GM12878 (cell line): Measurements from ENCODE around the gene TRPC6. TPM values are rescaled to one million over a fixed set of nuclear protein-coding genes. Genes with fewer than 3 reads are reported as not detected.

Experiments used
- ATAC-seq: fragments of 200-7000 bp; cut with Tn5 transposase; 3 replicates; pipeline ENCODE4 v1.9.1; 2020; ENCODE audit warnings: mild to moderate bottlenecking, moderate library complexity
- BruUV-seq: library from RNA; stranded (reverse); fragments of 400-500 nt; replicated peaks from 2 replicates; lab custom pipeline; 2021; lab: Mats Ljungman, UMichigan
- CTCF ChIA-PET: fragments of 300-600 bp; sonication (Branson Sonifier 250); formaldehyde crosslinking; extraction: SDS; loops from one replicate; lab custom pipeline; 2021; ENCODE audit warnings: inconsistent platforms; lab: Yijun Ruan, JAX
- POLR2A ChIA-PET: fragments of 350-600 bp; formaldehyde crosslinking; extraction: SDS; loops from one replicate; lab custom pipeline; 2021; ENCODE audit warnings: inconsistent platforms; lab: Charles Lee
- RAD21 ChIA-PET: fragments of 300-600 bp; sonication (Branson Sonifier 250); formaldehyde crosslinking; loops from one replicate; lab custom pipeline; 2023; ENCODE audit warnings: antibody characterized with exemption; ENCODE audit not compliant: unreplicated experiment; lab: Charles Lee
- SMC1A ChIA-PET: fragments of 300-600 bp; sonication (Branson Sonifier 250); formaldehyde crosslinking; loops from one replicate; lab custom pipeline; 2023; ENCODE audit not compliant: unreplicated experiment, uncharacterized antibody; lab: Charles Lee
- DNase-seq: peaks from one replicate; pipeline ENCODE4 v3.0.0-alpha.2; 2011; ENCODE audit warnings: low read depth, low spot score
- FAIRE-seq: peaks from 3 replicates; lab custom pipeline; 2011; peaks lifted over from hg19 to GRCh38; lab: Jason Lieb, UNC
- H2AFZ ChIP-seq: 2 replicates; pipeline ENCODE4 v1.6.0; 2011; ENCODE audit warnings: low read depth, low read length, control low read depth; ENCODE audit not compliant: control insufficient read depth
- H3K27ac ChIP-seq: 2 replicates; pipeline ENCODE4 v1.5.1; 2011; ENCODE audit warnings: control low read depth; ENCODE audit not compliant: control insufficient read depth, insufficient read depth
- H3K27me3 ChIP-seq, 2 experiments: replicated peaks in 1 of 2; 2 replicates each; pipeline versions ENCODE4 v1.6.0 to v1.6.1; 2011; ENCODE audit warnings: low read length in 1 of 2; ENCODE audit not compliant: control insufficient read depth in 2 of 2, insufficient read depth in 2 of 2
- H3K36me3 ChIP-seq, 2 experiments: 2 replicates each; pipeline ENCODE4 v1.5.1; 2011; ENCODE audit warnings: low read length in 1 of 2; ENCODE audit not compliant: control insufficient read depth in 2 of 2, insufficient read depth in 2 of 2
- H3K4me1 ChIP-seq: 2 replicates; pipeline ENCODE4 v1.6.1; 2011; ENCODE audit warnings: mild to moderate bottlenecking, low read length, moderate library complexity, mixed read lengths; ENCODE audit not compliant: control insufficient read depth, insufficient read depth
- H3K4me2 ChIP-seq: 2 replicates; pipeline ENCODE4 v1.6.0; 2011; ENCODE audit warnings: control low read depth; ENCODE audit not compliant: control insufficient read depth, insufficient read depth
- H3K4me3 ChIP-seq: fragments of 200-600 bp; sonication (generic); 2 replicates; pipeline ENCODE4 v1.5.1; 2016
- H3K79me2 ChIP-seq: 2 replicates; pipeline ENCODE4 v1.6.0; 2011; ENCODE audit warnings: low read length; ENCODE audit not compliant: control insufficient read depth, insufficient read depth
- H3K9ac ChIP-seq: 2 replicates; pipeline ENCODE4 v1.8.0; 2011; ENCODE audit warnings: low read length, control low read depth, mixed read lengths; ENCODE audit not compliant: control insufficient read depth, insufficient read depth
- H3K9me3 ChIP-seq: replicated peaks from 3 replicates; pipeline ENCODE4 v1.5.1; 2011; ENCODE audit warnings: mild to moderate bottlenecking, low read length; ENCODE audit not compliant: control insufficient read depth, insufficient read depth
- H4K20me1 ChIP-seq: 2 replicates; pipeline ENCODE4 v1.6.0; 2011; ENCODE audit not compliant: control insufficient read depth, insufficient read depth
- CBX5 ChIP-seq: sonication (generic); IDR thresholded peaks from 2 replicates; pipeline ENCODE4 v1.6.1; 2016; ENCODE audit warnings: low read depth, moderate library complexity, mild to moderate bottlenecking, inconsistent platforms
- E2F8 ChIP-seq: fragments of 450-650 bp; IDR thresholded peaks from 2 replicates; pipeline ENCODE4 v1.6.1; 2018; ENCODE audit warnings: mild to moderate bottlenecking, low read depth, moderate library complexity; ENCODE audit not compliant: partially characterized antibody
- LARP7 ChIP-seq: fragments of 450-650 bp; IDR thresholded peaks from 2 replicates; pipeline ENCODE4 v1.6.1; 2017; ENCODE audit warnings: mild to moderate bottlenecking
- PAX8 ChIP-seq: fragments of 450-650 bp; IDR thresholded peaks from 2 replicates; pipeline ENCODE4 v1.6.1; 2017; ENCODE audit warnings: mild to moderate bottlenecking, moderate library complexity
- POU2F2 ChIP-seq: IDR thresholded peaks from 3 replicates; pipeline ENCODE4 v1.6.1; 2011; ENCODE audit warnings: low read depth, mild to moderate bottlenecking, low read length, borderline replicate concordance
- PRDM15 ChIP-seq: fragments of 450-650 bp; formaldehyde crosslinking; IDR thresholded peaks from 2 replicates; pipeline ENCODE4 v1.4.0; 2020; ENCODE audit warnings: mild to moderate bottlenecking, moderate library complexity
- SREBF1 ChIP-seq: IDR thresholded peaks from 2 replicates; pipeline ENCODE4 v1.6.1; 2012; ENCODE audit warnings: mild to moderate bottlenecking, low read length
- STAT3 ChIP-seq: IDR thresholded peaks from 2 replicates; pipeline ENCODE4 v1.6.1; 2011; ENCODE audit warnings: low read depth, low read length, improper control_type of control experiment
- TCF3 ChIP-seq: IDR thresholded peaks from 2 replicates; pipeline ENCODE4 v1.6.1; 2012; ENCODE audit warnings: low read depth, mild to moderate bottlenecking, low read length, borderline replicate concordance; ENCODE audit not compliant: insufficient read depth
- USF2 ChIP-seq: IDR thresholded peaks from 2 replicates; pipeline ENCODE4 v1.6.1; 2011; ENCODE audit warnings: low read depth, low read length, improper control_type of control experiment, borderline replicate concordance
- ZBTB40 ChIP-seq: fragments of 450-650 bp; IDR thresholded peaks from 2 replicates; pipeline ENCODE4 v1.6.1; 2016; ENCODE audit warnings: mild to moderate bottlenecking, moderate library complexity, borderline replicate concordance
- ZNF274 ChIP-seq: IDR thresholded peaks from one replicate; pipeline ENCODE4 v1.8.0; 2011; ENCODE audit not compliant: insufficient read length, insufficient read depth
- WGBS: methylation state at CpG from one replicate; pipeline ENCODE4 v1.1.6; 2016; ENCODE audit warnings: low lambda C conversion rate; ENCODE audit not compliant: insufficient replicate concordance, insufficient coverage; ENCODE audit errors: missing lambda C conversion rate; 5-methylcytosine and 5-hydroxymethylcytosine counted together
- in situ Hi-C: fragments of 300-500 bp; cut with MboI; formaldehyde crosslinking; loops from 9 replicates; pipeline ENCODE4 v1.14.3; 2018; ENCODE audit warnings: mixed read lengths
- intact Hi-C: fragments of 100-400 bp; cut with micrococcal nuclease; formaldehyde crosslinking; loops from one replicate; pipeline ENCODE4 v1.14.2; 2022; ENCODE audit not compliant: unreplicated experiment
- polyA plus RNA-seq, 11 experiments: library from polyadenylated mRNA; depleted of rRNA in 4 of 11; unstranded in 6 of 11; stranded (reverse) in 5 of 11; fragments of >200 nt; fragmentation: Nextera tagmentation in 4 of 11; fragmentation: Illumina TruSeq in 1 of 11; extraction: Ambion mirVana in 4 of 11; extraction: Trizol in 1 of 11; gene quantifications; 1 replicate in 1 of 11; 2 replicates in 10 of 11; pipeline versions ENCODE4 v1.2.1 to v1.2.3, GENCODE V29; 2011 to 2016; ENCODE audit warnings: inconsistent platforms in 2 of 11, missing spikeins in 2 of 11, low read depth in 1 of 11
- total RNA-seq, 4 experiments: library from RNA; depleted of rRNA in 3 of 4; stranded (reverse); fragments of >200 nt in 3 of 4; fragmentation: Illumina TruSeq in 1 of 4; extraction: Trizol in 1 of 4; gene quantifications; 2 replicates each; pipeline versions ENCODE4 v1.2.1 to v1.2.3, GENCODE V29; 2013 to 2021

TRPC6 gene
- total and polyA plus RNA-seq, 10 of the 15 experiments (the other 5 are each of a cell fraction or from before 2014, with no cell fraction given), result not detected

- ChIA-PET CTCF (no interaction called here), POLR2A (no interaction called here), SMC1A (no interaction called here), RAD21 (no interaction called here)
- WGBS, result 33% methylated on average over 6 of the region's 6 CpGs
- no peaks in the 10 kb centered on the region for H3K4me1 ChIP-seq
- DNase-seq (no peak), FAIRE-seq (no peak), ATAC-seq (no peak)
- in situ Hi-C loops, result no loop called here
- H3K4me2 ChIP-seq, result no peak overlapping the region
- no peaks in the 10 kb centered on the region for H3K36me3 ChIP-seq
- H4K20me1 ChIP-seq, result no peaks in the 10 kb centered on the region
- 0 out of 4 replicates have a peak, but pooled peaks cover 0 to 3% of the 10 kb centered on the region in 2 experiments for H3K27me3 ChIP-seq
- no peaks in the 10 kb centered on the region for H3K9me3 ChIP-seq
- no peak overlapping the region for H3K27ac ChIP-seq
- H2AFZ ChIP-seq, result no peak overlapping the region
- no TSS peak for BruUV-seq
- H3K9ac ChIP-seq, result no peak overlapping the region
- intact Hi-C loops, result no loop called here
- H3K4me3 ChIP-seq, result no peak overlapping the region
- no peaks in the 10 kb centered on the region for H3K79me2 ChIP-seq
- TF ChIP-seq CBX5 (no peak), STAT3 (no peak), PRDM15 (CRISPR knock-in tag) (no peak), USF2 (no peak), SREBF1 (no peak), ZNF274 (no peak), POU2F2 (no peak), E2F8 (no peak), TCF3 (no peak), LARP7 (no peak), ZBTB40 (no peak), PAX8 (no peak)
Observed at GRCh38 chr11:101617735-101618332, 34.0 kb upstream of the TRPC6 start.
